DND-41 (cell line): ENCODE results near the gene LYRM9.

Source experiments
- CTCF ChIP-seq: IDR thresholded peaks from 2 replicates; pipeline ENCODE4 v1.5.1; 2012; ENCODE audit warnings: borderline replicate concordance, low read length, moderate library complexity, mild to moderate bottlenecking; ENCODE audit not compliant: poor library complexity, severe bottlenecking; ENCODE audit errors: extremely low read depth
- EZH2 ChIP-seq: IDR thresholded peaks from 3 replicates; pipeline ENCODE4 v1.6.1; 2012; ENCODE audit warnings: borderline replicate concordance, low read depth, mild to moderate bottlenecking, moderate library complexity, low read length, inconsistent platforms; ENCODE audit not compliant: severe bottlenecking

- no peak for TF ChIP-seq CTCF
- no peak for TF ChIP-seq EZH2
Observed at GRCh38 chr17:27917000-27917399, 23.8 kb upstream of the LYRM9 start.
